Neutrophil (primary cell): ENCODE data around the gene GPR176.

Source experiments
- H3K27ac ChIP-seq: fragments of 200-600 bp; sonication (generic); 2 replicates; pipeline ENCODE4 v1.5.1; 2016; ENCODE audit warnings: mild to moderate bottlenecking, moderate library complexity
- H3K27me3 ChIP-seq: fragments of 200-600 bp; sonication (generic); 2 replicates; pipeline ENCODE4 v1.6.0; 2016; ENCODE audit warnings: mild to moderate bottlenecking
- H3K36me3 ChIP-seq: fragments of 200-600 bp; sonication (generic); 2 replicates; pipeline ENCODE4 v1.5.1; 2017
- H3K4me1 ChIP-seq, 2 experiments: fragments of 200-600 bp in 1 of 2; sonication (generic) in 1 of 2; 1 replicate in 1 of 2; 2 replicates in 1 of 2; pipeline versions ENCODE4 v1.5.1 to v1.6.1; 2013 to 2016; ENCODE audit warnings: low read depth in 1 of 2, low read length in 1 of 2, mild to moderate bottlenecking in 1 of 2, moderate library complexity in 1 of 2; ENCODE audit not compliant: control insufficient read depth in 1 of 2, insufficient read depth in 1 of 2
- H3K4me3 ChIP-seq, 2 experiments: fragments of 200-600 bp in 1 of 2; sonication (generic) in 1 of 2; 1 replicate in 1 of 2; 2 replicates in 1 of 2; pipeline ENCODE4 v1.5.1; 2013 to 2016; ENCODE audit warnings: low read depth in 1 of 2, low read length in 1 of 2, mild to moderate bottlenecking in 1 of 2, moderate library complexity in 1 of 2
- H3K9me3 ChIP-seq: fragments of 200-600 bp; sonication (generic); 2 replicates; pipeline ENCODE4 v1.5.1; 2016
- TF ChIP-seq, protein P1 (sequence below): fragments of 200-600 bp; sonication (generic); IDR thresholded peaks from 2 replicates; pipeline ENCODE4 v1.5.1; 2016; ENCODE audit warnings: antibody characterized with exemption

The GPR176 gene

DNA sequence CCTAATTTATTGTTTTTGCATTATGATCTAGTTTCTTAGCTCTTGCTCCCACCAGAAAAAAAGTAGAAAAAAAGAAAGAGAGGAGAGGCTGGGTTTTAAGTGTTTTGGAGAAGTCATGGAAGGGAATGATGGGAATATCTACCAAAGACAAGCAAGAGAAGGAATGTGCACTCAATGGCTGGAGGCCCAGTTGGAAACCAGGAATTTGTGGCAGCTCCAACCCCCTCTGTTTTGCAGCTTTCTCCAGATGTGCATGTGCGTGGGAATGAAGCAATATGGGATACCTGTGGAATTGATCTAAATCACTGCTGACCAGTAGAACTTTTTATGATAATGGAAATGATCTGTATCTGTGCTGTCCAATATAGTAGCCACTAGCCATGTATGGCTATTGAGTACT is 41.0 kb upstream of the GPR176 start:
- Histone ChIP-seq H3K27ac (no peak overlapping the region), H3K9me3 (no peaks in the 10 kb centered on the region), H3K4me3 (no peak overlapping the region), H3K27me3 (no peaks in the 10 kb centered on the region), H3K36me3 (peaks cover 55% of the 10 kb centered on the region), H3K4me1 (peaks cover 5% of the 10 kb centered on the region in 2 experiments)
- TF ChIP-seq, protein P1, sequence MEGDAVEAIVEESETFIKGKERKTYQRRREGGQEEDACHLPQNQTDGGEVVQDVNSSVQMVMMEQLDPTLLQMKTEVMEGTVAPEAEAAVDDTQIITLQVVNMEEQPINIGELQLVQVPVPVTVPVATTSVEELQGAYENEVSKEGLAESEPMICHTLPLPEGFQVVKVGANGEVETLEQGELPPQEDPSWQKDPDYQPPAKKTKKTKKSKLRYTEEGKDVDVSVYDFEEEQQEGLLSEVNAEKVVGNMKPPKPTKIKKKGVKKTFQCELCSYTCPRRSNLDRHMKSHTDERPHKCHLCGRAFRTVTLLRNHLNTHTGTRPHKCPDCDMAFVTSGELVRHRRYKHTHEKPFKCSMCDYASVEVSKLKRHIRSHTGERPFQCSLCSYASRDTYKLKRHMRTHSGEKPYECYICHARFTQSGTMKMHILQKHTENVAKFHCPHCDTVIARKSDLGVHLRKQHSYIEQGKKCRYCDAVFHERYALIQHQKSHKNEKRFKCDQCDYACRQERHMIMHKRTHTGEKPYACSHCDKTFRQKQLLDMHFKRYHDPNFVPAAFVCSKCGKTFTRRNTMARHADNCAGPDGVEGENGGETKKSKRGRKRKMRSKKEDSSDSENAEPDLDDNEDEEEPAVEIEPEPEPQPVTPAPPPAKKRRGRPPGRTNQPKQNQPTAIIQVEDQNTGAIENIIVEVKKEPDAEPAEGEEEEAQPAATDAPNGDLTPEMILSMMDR: no peak

DNA sequence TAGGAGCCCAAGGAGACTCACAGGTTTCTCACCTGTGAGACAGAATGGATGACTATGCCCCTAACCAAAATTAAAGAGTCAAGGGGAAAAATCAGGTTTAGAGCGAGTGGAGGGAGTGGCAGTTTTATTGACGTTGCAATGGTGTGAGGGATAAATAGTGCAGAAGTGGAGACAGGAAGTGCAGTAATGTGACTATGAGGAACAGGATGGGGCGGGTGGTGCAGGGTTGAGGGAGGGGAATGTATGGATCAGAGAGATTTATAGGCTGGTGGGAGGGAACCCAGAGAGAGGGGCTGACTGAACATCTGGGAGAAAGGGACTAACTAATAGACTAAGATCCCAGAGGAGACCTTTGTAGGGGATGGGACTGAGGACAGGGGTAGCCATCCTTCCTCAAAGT is 40.3 kb upstream of the GPR176 start:
- TF ChIP-seq, protein P1: no peak
- Histone ChIP-seq H3K36me3 (peaks cover 54% of the 10 kb centered on the region), H3K27ac (no peak overlapping the region), H3K9me3 (no peaks in the 10 kb centered on the region), H3K4me1 (peaks cover 5% of the 10 kb centered on the region in 2 experiments), H3K27me3 (no peaks in the 10 kb centered on the region), H3K4me3 (no peak overlapping the region)

DNA sequence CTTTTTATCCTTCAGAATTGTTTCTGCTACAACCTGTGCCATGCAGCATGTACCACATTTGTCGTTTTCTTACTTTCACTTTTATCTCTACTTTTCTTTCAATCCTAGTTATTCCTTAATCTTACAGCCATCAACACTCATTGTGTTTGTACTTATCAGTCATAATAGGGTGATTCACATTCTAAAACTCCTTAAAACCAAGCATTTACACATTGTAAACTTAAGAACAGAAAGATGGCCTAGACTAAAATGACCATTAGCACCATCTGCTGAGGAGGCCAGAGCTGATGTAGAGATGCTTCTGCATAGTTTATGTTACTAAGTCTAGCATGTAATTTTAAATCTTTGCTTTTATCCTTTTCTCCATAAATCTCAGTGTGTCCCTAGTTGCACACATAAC is 39.3 kb upstream of the GPR176 start:
- TF ChIP-seq, protein P1: no peak

DNA sequence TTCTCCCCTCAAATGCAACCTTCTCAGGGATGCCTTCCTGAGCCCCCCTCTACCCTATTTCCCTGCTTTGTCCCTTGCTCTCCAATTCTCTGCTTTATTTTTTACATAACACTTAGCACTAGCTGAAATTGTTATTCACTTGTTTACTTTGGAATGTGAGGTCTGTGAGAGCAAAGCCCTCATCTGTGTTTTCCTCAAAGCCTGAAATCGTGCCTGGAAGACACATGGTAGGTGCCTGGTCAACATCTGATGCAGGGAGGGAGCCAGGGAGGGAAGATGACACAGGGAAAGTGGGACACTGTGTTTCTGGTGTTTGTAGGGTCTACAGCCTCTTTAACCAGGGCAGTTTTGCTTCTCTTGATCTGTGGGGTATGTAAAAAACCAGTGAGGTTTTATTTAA is 37.4 kb upstream of the GPR176 start:
- Histone ChIP-seq H3K36me3 (peaks cover 71% of the 10 kb centered on the region), H3K27me3 (no peaks in the 10 kb centered on the region), H3K27ac (no peak overlapping the region), H3K4me1 (peaks cover 5% of the 10 kb centered on the region in 2 experiments), H3K9me3 (no peaks in the 10 kb centered on the region), H3K4me3 (no peak overlapping the region)
- TF ChIP-seq, protein P1: no peak

More for the DNA sequence above, 39.3 kb upstream of the GPR176 start:
- Histone ChIP-seq H3K36me3 (peaks cover 58% of the 10 kb centered on the region), H3K4me3 (no peak overlapping the region), H3K4me1 (peaks cover 5% of the 10 kb centered on the region in 2 experiments), H3K27ac (no peak overlapping the region), H3K27me3 (no peaks in the 10 kb centered on the region), H3K9me3 (no peaks in the 10 kb centered on the region)

DNA sequence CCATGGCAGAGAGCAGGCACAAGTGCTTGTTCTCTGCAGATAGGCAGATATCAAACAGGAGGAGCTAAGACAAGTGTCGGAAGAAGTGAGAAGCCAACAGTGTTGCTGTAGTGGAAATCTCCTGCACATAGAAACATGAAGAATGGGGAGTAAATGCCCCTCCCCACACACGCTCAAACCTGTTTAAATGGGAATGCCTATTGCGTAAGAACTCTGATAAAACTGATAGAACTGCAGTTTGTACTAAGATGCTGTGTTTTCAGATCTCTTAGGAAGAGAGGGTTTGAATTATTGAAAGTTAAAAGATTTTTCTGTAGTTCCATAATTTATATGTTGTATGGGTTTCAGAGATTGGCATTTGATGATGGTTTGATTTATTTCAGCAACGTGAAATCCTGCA is 33.5 kb upstream of the GPR176 start:
- Histone ChIP-seq H3K4me1 (no peaks in the 10 kb centered on the region), H3K4me3 (no peak overlapping the region), H3K36me3 (peaks cover 75% of the 10 kb centered on the region), H3K9me3 (no peaks in the 10 kb centered on the region), H3K27ac (no peak overlapping the region), H3K27me3 (no peaks in the 10 kb centered on the region)
- TF ChIP-seq, protein P1: no peak

DNA sequence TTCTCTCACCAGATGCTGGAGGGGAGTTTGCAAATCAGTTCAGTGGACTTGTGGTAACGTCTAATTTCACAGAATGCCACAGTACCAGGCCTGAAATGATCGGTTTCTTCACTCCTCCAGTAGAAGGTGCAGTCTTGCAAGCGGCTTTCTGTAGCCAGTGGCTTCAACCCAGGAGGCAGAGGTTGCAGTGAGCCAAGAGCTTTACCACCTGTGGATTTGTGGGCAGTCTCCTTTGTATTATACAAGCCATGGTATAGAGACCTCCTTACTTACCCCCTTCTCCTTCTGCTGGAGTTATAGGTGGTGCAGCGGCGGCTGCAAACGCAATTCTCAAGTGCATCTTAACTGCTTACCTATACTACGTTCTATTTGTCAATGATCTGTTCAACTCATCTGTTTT is 31.5 kb upstream of the GPR176 start:
- Histone ChIP-seq H3K9me3 (no peaks in the 10 kb centered on the region), H3K4me3 (no peak overlapping the region), H3K36me3 (peaks cover 76% of the 10 kb centered on the region), H3K27ac (no peak overlapping the region), H3K27me3 (no peaks in the 10 kb centered on the region), H3K4me1 (no peaks in the 10 kb centered on the region)
- TF ChIP-seq, protein P1: no peak
